Measurements from ENCODE around the gene XPO1. TPM values are rescaled to one million over a fixed set of nuclear protein-coding genes. Genes with fewer than 3 reads are reported as not detected.

XPO1 gene
- total RNA-seq, 1 experiment from 2014 or later, result 189 TPM

- Histone ChIP-seq H3K36me3 (ENCODE audit: control insufficient read depth, insufficient read depth, low read length) (peaks cover 67% of the 10 kb centered on the region), H3K9me3 (ENCODE audit: control insufficient read depth, insufficient read depth, low read depth, low read length) (no peaks in the 10 kb centered on the region), H3K4me1 (ENCODE audit: control insufficient read depth, insufficient read depth, low read length) (no peaks in the 10 kb centered on the region), H3K4me3 (ENCODE audit: low read depth in 2 of 2, low read length in 2 of 2) (no peak overlapping the region), H3K27ac (ENCODE audit: low read length) (no peak overlapping the region), H3K27me3 (ENCODE audit: control insufficient read depth, insufficient read depth, low read length) (no peaks in the 10 kb centered on the region)
- ATAC-seq (no peak), DNase-seq (ENCODE audit: low read depth, low spot score) (no peak)
- intact Hi-C loops (cut with micrococcal nuclease; ENCODE audit: unreplicated experiment) (no loop called here), in situ Hi-C loops (cut with HindIII; ENCODE audit: low pct_unique_long_range_greater_than_20kb, low sequenced_read_pairs) (no loop called here)
- ChIA-PET CTCF (no interaction called here), POLR2A (no interaction called here)
- BruUV-seq (replicated peaks), result no TSS peak
- TF ChIP-seq CTCF (IDR thresholded peaks at IDR 0.05), result no peak
- no peak for TF ChIP-seq REST (IDR thresholded peaks at IDR 0.05; ENCODE audit: insufficient read depth in 1 of 2, low read depth in 2 of 2, low read length in 1 of 2)
- no peak for TF ChIP-seq POLR2AphosphoS5 (IDR thresholded peaks at IDR 0.05; ENCODE audit: low read depth, low read length)
- TF ChIP-seq TCF7L2 (IDR thresholded peaks at IDR 0.05; ENCODE audit: low read depth, low read length), result no peak
- no peak for TF ChIP-seq SIN3A (IDR thresholded peaks at IDR 0.05; ENCODE audit: borderline replicate concordance, insufficient read depth, low read depth, low read length)
These were observed 45.7 kb downstream of the XPO1 start for GRCh38 chr2:61492476-61492875.

DNA sequence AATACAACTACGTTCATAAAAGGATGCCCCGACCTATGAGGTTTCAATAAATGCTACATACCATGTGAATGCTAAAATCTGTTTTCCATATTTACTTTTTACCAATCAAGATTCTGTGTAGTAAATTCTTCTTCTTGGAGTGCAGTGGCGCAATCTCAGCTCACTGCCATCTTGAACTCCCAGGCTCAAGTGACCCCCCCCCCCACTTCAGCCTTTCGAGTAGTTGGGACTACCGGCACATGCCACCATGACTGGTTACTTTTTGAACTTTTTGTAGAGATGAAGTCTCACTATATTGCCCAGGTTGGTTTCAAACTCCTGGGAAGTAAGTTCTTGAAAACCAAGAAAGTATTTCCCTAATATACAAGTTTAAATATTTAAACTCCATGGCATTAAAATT lies 52.9 kb downstream of the XPO1 start:
- intact Hi-C loops (cut with micrococcal nuclease; ENCODE audit: unreplicated experiment), result no loop called here
- ATAC-seq (no peak), DNase-seq (ENCODE audit: low read depth, low spot score) (no peak)
- no TSS peak for BruUV-seq (replicated peaks)
- ChIA-PET POLR2A (interaction anchor here (0.5 kb wide), 1 partner anchor 29 kb away, joined by 3 read pairs; no protein-coding TSS in a partner anchor), CTCF (no interaction called here)
- no peaks in the 10 kb centered on the region for H3K27me3 ChIP-seq (ENCODE audit: control insufficient read depth, insufficient read depth, low read length)
- no peak overlapping the region for H3K27ac ChIP-seq (ENCODE audit: low read length)
- in situ Hi-C loops (cut with HindIII; ENCODE audit: low pct_unique_long_range_greater_than_20kb, low sequenced_read_pairs), result no loop called here
- no peaks in the 10 kb centered on the region for H3K9me3 ChIP-seq (ENCODE audit: control insufficient read depth, insufficient read depth, low read depth, low read length)
- TF ChIP-seq TCF7L2 (IDR thresholded peaks at IDR 0.05; ENCODE audit: low read depth, low read length), result no peak
- no peak for TF ChIP-seq SIN3A (IDR thresholded peaks at IDR 0.05; ENCODE audit: borderline replicate concordance, insufficient read depth, low read depth, low read length)
- no peak for TF ChIP-seq POLR2AphosphoS5 (IDR thresholded peaks at IDR 0.05; ENCODE audit: low read depth, low read length)
- TF ChIP-seq REST (IDR thresholded peaks at IDR 0.05; ENCODE audit: insufficient read depth in 1 of 2, low read depth in 2 of 2, low read length in 1 of 2), result no peak
- TF ChIP-seq CTCF (IDR thresholded peaks at IDR 0.05), result no peak
- H3K4me1 ChIP-seq (ENCODE audit: control insufficient read depth, insufficient read depth, low read length), result no peaks in the 10 kb centered on the region
- H3K4me3 ChIP-seq (ENCODE audit: low read depth in 2 of 2, low read length in 2 of 2), result no peak overlapping the region
- peaks cover 50% of the 10 kb centered on the region for H3K36me3 ChIP-seq (ENCODE audit: control insufficient read depth, insufficient read depth, low read length)
